ENCODE results near the gene SNUPN. TPM values are rescaled to one million over a fixed set of nuclear protein-coding genes. Genes with fewer than 3 reads are reported as not detected.
"Not testable (repeated sequence)": the region's sequence is repeated elsewhere in the genome, so short reads cannot be mapped to it uniquely, and the experiment has no call there.

Gene SNUPN
- total RNA-seq, 1 donor from 2014 or later = 26.0 TPM

- peak; percentile 77 for DNase-seq
Measured at GRCh38 chr15:75578948-75579920, 46.3 kb downstream of the SNUPN start, which contains the start of gene PTPN9. TSS of gene PTPN9 (minus strand) at chr15:75579315. CDS start at chr15:75578776, 539 bp downstream.

GRCh38 chr15:75578173-75578947, 47.2 kb downstream of the SNUPN start:
- no peak for DNase-seq

DNA sequence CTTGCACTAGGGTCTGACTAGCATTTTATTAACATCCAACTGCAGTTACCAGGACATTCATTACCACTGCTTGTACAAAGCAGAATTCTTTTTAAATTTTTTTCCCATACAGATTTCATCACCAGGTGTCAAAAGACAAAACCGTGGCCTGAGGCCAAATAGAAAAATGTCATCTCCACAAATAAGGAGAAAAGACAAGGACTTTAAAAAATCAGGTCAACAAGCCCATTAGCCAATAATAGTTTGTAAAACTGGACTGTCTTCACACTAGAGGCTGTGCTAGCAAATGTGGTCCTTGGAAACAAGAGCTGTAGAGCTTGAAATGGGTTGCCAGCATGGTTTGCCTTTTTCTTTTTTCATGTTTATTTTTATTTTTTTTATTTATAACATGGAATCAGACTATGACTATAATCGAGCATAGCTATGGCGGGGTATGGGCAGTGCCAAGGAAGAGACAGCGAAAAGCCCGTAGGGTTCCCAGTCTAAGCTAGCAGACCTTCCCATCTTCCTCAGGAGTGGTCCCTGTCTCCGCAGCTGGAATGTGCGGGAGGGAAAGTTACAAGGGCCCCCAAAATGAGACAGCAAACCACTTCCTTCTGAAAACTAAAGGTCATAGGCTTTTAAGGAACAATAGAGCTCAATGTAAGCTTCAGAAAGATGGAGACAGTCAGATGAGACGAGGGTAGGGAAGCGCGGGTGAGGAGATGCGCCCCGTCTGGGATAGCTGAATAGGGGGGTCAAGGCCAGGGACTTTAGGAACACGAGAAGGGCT, 47.9 kb downstream of the SNUPN start:
- no peak for DNase-seq

DNA sequence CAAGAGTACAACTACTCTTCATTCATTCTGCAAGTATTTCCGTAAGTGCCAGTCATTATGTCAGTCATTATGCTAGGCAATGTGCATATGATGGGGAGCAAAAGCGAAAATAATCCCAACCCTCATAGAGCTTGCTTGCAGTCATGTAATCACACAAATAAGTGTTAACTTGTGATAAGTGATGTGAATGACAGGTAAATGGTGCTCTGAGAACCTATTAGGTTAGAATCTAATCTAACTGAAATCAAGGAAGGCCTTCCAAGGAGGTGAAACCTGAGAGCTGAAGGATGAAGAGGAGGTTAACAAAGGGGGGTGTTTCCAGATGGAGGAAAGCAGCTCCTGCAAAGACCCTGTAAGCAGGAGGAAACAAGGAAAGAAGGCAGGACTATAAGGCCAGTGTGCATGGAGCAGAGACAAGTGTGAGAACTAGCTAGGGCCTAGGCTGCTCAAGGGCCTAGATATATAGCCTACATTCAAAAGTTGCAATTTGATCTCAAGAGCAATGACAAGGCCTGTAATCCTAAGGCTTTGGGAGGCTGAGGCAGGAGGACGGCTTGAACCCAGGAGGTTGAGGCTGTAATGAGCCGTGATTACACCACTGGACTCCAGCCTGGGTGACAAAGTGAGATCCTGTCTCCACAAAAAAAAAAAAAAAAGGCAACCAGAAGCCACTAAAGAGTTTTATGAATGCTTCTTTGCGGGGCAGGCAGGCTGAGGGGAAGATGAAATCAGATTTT, 51.7 kb downstream of the SNUPN start:
- DNase-seq = no peak

DNA sequence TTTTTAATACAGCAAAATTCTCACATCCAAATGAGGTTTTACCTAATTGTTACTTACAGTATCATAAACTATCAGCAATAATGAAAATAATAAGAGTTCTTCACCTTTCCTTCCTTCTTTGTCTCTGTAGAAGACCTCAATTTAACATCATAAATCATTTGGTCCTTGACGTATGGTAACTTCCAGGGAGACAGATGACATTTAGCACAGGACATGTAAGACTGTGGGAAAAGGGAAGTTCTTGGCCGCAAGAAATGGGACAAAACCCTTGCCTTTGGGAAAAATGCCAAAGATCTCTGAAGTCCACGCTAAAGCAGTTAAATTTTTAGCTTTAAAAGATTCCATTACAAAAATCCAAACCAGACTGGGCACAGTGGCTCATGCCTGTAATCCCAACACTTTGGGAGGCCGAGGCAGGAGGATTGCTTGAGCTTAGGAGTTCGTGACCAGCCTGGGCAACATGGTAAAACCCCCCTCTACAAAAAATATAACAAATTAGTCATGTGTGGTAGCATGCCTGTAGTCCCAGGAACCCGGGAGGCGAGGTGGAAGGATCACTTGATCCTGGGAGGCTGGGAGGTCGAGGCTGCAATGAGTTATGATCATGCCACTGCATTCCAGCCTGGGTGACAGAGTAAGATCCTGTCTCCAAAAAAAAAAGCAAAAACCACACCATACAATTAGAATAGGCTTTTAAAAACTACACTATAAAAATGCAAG, 55.2 kb downstream of the SNUPN start:
- no peak for DNase-seq

- no peak for DNase-seq
Measured at GRCh38 chr15:75565062-75565970, 60.2 kb downstream of the SNUPN start.

- no peak for DNase-seq
Measured at GRCh38 chr15:75561888-75562287, 63.6 kb downstream of the SNUPN start.

- not testable (repeated sequence) for DNase-seq
Measured at GRCh38 chr15:75559360-75559759, 66.2 kb downstream of the SNUPN start.

- DNase-seq = not testable (repeated sequence)
Measured at GRCh38 chr15:75558955-75559354, 66.6 kb downstream of the SNUPN start.

DNA sequence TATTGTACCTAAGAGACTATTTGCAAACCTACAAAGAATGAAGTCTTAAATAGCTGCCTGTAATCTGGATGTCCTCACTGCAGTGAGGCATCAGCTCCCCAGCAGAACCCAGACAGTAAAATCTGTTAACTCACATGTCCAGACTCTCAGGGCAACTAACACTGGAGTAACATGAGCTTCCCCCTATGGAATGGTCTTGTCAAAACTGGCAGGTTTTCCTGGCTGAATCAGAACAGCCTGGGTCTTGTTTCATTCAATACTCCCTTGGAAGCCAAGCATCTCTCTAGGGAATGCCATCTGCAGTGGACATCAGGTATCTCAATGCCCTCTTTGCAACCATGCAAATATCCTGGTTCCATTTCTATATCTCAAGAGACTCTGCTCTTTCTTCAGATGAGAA, 70.8 kb downstream of the SNUPN start:
- DNase-seq = no peak

GRCh38 chr15:75553659-75554058, 71.9 kb downstream of the SNUPN start:
- DNase-seq = no peak

GRCh38 chr15:75551091-75551490, 74.4 kb downstream of the SNUPN start:
- no peak for DNase-seq

Other genes starting within 250 kb of the SNUPN start
- gene SIN3A, start 174.0 kb downstream of the SNUPN start, total RNA-seq = 34.8 TPM
- 29.3 TPM for gene PTPN9, start 46.4 kb downstream of the SNUPN start, total RNA-seq
- gene IMP3, start 14.5 kb upstream of the SNUPN start, total RNA-seq = 35.9 TPM
- gene SNX33, start 22.2 kb upstream of the SNUPN start, total RNA-seq = 1.4 TPM
- gene CSPG4, start 87.1 kb upstream of the SNUPN start, total RNA-seq = 5.5 TPM
- gene UBE2Q2, start 217.7 kb upstream of the SNUPN start, total RNA-seq = 78.9 TPM